Subcutaneous adipose tissue (tissue), 4 donors: ENCODE measurements around the gene MAP7D2. TPM values are rescaled to one million over a fixed set of nuclear protein-coding genes. Genes with fewer than 3 reads are reported as not detected.

Experiments used
- total RNA-seq, 4 donors: library from RNA; depleted of rRNA; stranded (reverse); fragments of >200 nt; gene quantifications; one replicate each; pipeline ENCODE4 v1.1.0, GENCODE V29; 2016
- TF ChIP-seq, protein P1 (sequence below): fragments of 450-650 bp; IDR thresholded peaks from one replicate; pipeline ENCODE4 v1.5.1; 2016; ENCODE audit warnings: low read depth, mild to moderate bottlenecking, control low read depth, antibody characterized with exemption, moderate library complexity

The MAP7D2 gene
- total RNA-seq, 4 donors from 2014 or later: 0.33 to 0.44 (median 0.36) TPM

GRCh38 chrX:20066968-20067708 is 49.6 kb downstream of the MAP7D2 start:
- TF ChIP-seq, protein P1, sequence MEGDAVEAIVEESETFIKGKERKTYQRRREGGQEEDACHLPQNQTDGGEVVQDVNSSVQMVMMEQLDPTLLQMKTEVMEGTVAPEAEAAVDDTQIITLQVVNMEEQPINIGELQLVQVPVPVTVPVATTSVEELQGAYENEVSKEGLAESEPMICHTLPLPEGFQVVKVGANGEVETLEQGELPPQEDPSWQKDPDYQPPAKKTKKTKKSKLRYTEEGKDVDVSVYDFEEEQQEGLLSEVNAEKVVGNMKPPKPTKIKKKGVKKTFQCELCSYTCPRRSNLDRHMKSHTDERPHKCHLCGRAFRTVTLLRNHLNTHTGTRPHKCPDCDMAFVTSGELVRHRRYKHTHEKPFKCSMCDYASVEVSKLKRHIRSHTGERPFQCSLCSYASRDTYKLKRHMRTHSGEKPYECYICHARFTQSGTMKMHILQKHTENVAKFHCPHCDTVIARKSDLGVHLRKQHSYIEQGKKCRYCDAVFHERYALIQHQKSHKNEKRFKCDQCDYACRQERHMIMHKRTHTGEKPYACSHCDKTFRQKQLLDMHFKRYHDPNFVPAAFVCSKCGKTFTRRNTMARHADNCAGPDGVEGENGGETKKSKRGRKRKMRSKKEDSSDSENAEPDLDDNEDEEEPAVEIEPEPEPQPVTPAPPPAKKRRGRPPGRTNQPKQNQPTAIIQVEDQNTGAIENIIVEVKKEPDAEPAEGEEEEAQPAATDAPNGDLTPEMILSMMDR: no peak

DNA sequence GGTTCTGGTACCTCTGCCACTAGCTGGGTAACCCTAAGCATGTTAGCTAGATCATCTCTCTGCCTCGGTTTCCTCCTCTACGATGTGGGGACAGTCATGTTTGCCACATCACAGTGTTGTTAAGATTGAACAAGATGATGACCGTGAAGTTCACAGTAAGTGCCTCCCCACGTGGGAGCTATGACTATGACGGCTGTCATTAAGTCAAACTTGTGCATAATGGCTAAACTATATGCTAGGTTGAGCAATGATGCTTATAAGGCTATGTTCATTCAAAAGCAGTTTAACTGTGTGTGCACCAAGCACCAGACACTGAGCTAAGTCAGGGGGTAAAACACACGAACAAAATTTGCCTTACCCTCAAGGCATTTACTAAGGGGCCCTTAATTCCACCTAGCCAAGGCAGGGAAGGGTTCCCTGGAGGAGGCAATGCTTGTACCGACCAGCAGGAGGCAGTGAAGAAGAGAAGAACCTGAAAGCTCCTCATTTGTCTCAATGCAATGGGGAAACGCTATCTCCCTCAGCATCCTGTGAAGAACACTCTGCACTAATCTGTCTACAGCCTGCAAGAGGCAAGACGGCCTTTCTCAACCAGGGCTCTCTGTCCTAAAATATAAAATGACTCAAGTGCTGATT is 52.9 kb downstream of the MAP7D2 start:
- TF ChIP-seq, protein P1: no peak

DNA sequence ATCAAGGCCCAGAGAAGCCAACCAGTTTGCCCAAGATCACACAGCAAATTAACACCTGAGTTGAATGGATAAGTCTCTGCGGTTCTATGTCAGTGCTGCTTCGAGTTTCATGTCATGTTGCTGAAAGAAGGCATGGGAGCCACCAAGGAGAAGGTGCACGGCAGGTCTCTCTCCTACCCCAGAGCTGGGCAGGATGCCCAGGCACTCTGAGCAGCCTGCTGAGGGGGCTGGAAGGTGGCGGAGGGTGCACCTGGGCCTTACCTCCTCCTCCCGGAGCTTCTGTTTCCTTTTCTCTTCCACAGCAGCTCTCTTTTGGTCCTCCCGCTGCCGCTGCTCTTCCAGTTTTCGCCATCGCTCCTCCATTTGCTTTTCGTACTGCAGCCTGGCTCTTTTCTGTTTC is 53.6 kb downstream of the MAP7D2 start:
- TF ChIP-seq, protein P1: no peak

DNA sequence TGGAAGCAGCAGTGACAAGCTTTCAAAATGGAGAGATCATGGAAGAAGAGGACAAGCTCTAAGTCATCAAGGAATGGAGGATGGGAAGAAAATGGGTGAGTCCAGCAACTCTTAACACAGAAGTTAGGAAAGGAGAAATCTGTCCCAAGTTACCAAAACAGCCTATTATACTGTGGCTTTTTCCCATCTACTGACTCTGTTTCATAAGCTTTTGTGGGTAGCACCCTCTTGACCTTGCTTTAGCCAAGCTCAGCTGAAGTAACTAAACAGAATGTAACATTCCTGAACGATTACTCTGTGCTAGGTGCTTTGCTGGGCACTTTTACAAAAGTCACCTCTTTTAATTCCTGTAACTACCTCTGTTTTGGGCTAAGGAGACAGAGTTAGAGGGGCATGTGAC is 54.9 kb downstream of the MAP7D2 start:
- TF ChIP-seq, protein P1: no peak

GRCh38 chrX:20060961-20061748 is 55.6 kb downstream of the MAP7D2 start:
- TF ChIP-seq, protein P1: no peak

GRCh38 chrX:20059467-20060128 is 57.1 kb downstream of the MAP7D2 start:
- TF ChIP-seq, protein P1: no peak
